WERI-Rb-1 (cell line): Measurements from ENCODE around the gene NRSN1.

ENCODE experiments used
- DNase-seq: peaks from one replicate; pipeline ENCODE4 v3.0.0-alpha.2; 2020
- H3K27ac ChIP-seq: fragments of 250-450 bp; sonication (Bioruptor Pico); 2 replicates; pipeline ENCODE4 v1.5.1; 2020; ENCODE audit warnings: mild to moderate bottlenecking, moderate library complexity
- H3K27me3 ChIP-seq: fragments of 250-450 bp; sonication (Bioruptor Pico); 2 replicates; pipeline ENCODE4 v1.5.1; 2021; ENCODE audit warnings: mild to moderate bottlenecking, low read depth, moderate library complexity; ENCODE audit not compliant: insufficient read depth, severe bottlenecking
- H3K36me3 ChIP-seq: fragments of 250-450 bp; sonication (Bioruptor Pico); 2 replicates; pipeline ENCODE4 v1.5.1; 2020; ENCODE audit warnings: mild to moderate bottlenecking, moderate library complexity
- H3K4me3 ChIP-seq: 2 replicates; pipeline ENCODE4 v1.5.1; 2011; ENCODE audit warnings: low read depth, mild to moderate bottlenecking, control low read depth, low read length
- H3K9me3 ChIP-seq: fragments of 250-450 bp; sonication (Bioruptor Pico); 2 replicates; pipeline ENCODE4 v1.5.1; 2021; ENCODE audit warnings: mild to moderate bottlenecking, moderate library complexity; ENCODE audit not compliant: severe bottlenecking
- CTCF ChIP-seq: IDR thresholded peaks from 2 replicates; pipeline ENCODE4 v1.5.1; 2011; ENCODE audit warnings: low read depth, mild to moderate bottlenecking, control low read depth, inconsistent platforms, low read length

Gene NRSN1

DNA sequence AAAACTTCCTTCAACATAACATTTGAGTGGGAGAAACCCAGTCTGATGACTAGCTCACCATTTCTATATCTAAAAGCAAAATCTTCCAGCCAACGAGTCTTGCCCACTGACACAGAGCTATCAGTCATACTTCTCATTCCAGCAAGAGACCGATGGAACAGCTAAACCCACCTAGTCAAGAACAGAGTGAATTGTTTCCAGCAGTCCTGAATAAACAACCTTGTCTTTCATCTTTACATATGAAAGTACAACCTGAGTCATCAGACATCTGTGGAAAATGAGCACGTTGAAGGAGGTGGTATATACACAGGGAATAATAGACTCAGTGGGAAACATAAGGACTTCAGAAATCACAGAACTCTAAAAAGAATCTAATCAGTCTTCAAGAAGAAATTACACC lies 23.8 kb downstream of the NRSN1 start:
- no peak for DNase-seq
- no peak overlapping the region for H3K4me3 ChIP-seq
- TF ChIP-seq CTCF = no peak
- no peaks in the 10 kb centered on the region for H3K36me3 ChIP-seq
- no peak overlapping the region for H3K27ac ChIP-seq
- no peaks in the 10 kb centered on the region for H3K9me3 ChIP-seq
- no peaks in the 10 kb centered on the region for H3K27me3 ChIP-seq

DNA sequence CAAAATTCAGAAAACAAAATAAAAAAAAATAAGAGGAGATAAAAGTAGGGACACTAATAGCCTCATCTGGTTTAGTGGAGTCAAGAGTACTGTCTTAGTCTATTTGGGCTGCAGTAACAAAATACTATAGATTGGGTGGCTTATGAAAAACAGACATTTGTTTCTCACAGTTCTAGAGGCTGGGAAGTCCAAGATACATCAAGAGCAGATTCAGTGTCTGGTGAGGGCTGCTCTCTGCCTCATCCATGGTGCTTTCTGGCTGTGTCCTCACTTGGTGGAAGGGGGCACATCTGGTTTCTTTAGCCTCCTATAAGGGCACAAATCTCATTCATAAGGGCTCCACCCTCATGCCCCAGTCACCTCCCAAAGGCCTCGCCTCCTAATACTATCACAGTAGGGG lies 26.0 kb downstream of the NRSN1 start:
- Histone ChIP-seq H3K9me3 (no peaks in the 10 kb centered on the region), H3K4me3 (no peak overlapping the region), H3K27ac (no peak overlapping the region), H3K36me3 (no peaks in the 10 kb centered on the region), H3K27me3 (no peaks in the 10 kb centered on the region)
- DNase-seq = no peak
- TF ChIP-seq CTCF = no peak

- no peak for DNase-seq
- Histone ChIP-seq H3K4me3 (no peak overlapping the region), H3K27me3 (no peaks in the 10 kb centered on the region), H3K36me3 (no peaks in the 10 kb centered on the region), H3K27ac (no peak overlapping the region), H3K9me3 (no peaks in the 10 kb centered on the region)
- TF ChIP-seq CTCF = no peak
These were observed 28.1 kb downstream of the NRSN1 start for GRCh38 chr6:24154121-24154520.

GRCh38 chr6:24157886-24158285 lies 31.9 kb downstream of the NRSN1 start:
- Histone ChIP-seq H3K36me3 (no peaks in the 10 kb centered on the region), H3K4me3 (no peak overlapping the region), H3K9me3 (no peaks in the 10 kb centered on the region), H3K27me3 (no peaks in the 10 kb centered on the region), H3K27ac (no peak overlapping the region)
- no peak for DNase-seq
- TF ChIP-seq CTCF = no peak

GRCh38 chr6:24183584-24183983 lies 57.6 kb downstream of the NRSN1 start:
- H3K4me3 ChIP-seq = no peak overlapping the region
- no peak for DNase-seq
- H3K27ac ChIP-seq = no peak overlapping the region
- H3K36me3 ChIP-seq = no peaks in the 10 kb centered on the region
- TF ChIP-seq CTCF = no peak
- peaks cover 7% of the 10 kb centered on the region for H3K9me3 ChIP-seq
- no peaks in the 10 kb centered on the region for H3K27me3 ChIP-seq

- no peaks in the 10 kb centered on the region for H3K27me3 ChIP-seq
These were observed 60.3 kb downstream of the NRSN1 start for GRCh38 chr6:24186349-24186748.

More at GRCh38 chr6:24186349-24186748, 60.3 kb downstream of the NRSN1 start:
- no peak for TF ChIP-seq CTCF
- Histone ChIP-seq H3K4me3 (no peak overlapping the region), H3K36me3 (no peaks in the 10 kb centered on the region), H3K27ac (no peak overlapping the region), H3K9me3 (peaks cover 7% of the 10 kb centered on the region)
- DNase-seq = no peak
